Lower lobe of right lung (tissue), 2 donors: ENCODE measurements around the gene MAP3K14. TPM values are rescaled to one million over a fixed set of nuclear protein-coding genes. Genes with fewer than 3 reads are reported as not detected.
"Not testable (repeated sequence)": the region's sequence is repeated elsewhere in the genome, so short reads cannot be mapped to it uniquely, and the experiment has no call there.

ENCODE experiments used
- ATAC-seq, 2 donors: fragments of 200-7000 bp; cut with Tn5 transposase; one replicate each; pipeline ENCODE4 v1.9.1; 2020 to 2022; ENCODE audit warnings: mild to moderate bottlenecking in 2 of 2, moderate library complexity in 2 of 2
- DNase-seq: peaks from one replicate; pipeline ENCODE4 v3.0.0-alpha.2; 2020
- H3K27ac ChIP-seq: fragments of 200-600 bp; one replicate; pipeline ENCODE4 v1.8.0; 2022
- H3K27me3 ChIP-seq: fragments of 200-600 bp; one replicate; pipeline ENCODE4 v1.8.0; 2022; ENCODE audit warnings: low read depth
- H3K36me3 ChIP-seq: fragments of 200-600 bp; one replicate; pipeline ENCODE4 v1.8.0; 2022; ENCODE audit warnings: mild to moderate bottlenecking
- H3K4me1 ChIP-seq: fragments of 200-600 bp; one replicate; pipeline ENCODE4 v1.8.0; 2022
- H3K4me3 ChIP-seq: fragments of 200-600 bp; one replicate; pipeline ENCODE4 v1.8.0; 2022; ENCODE audit warnings: mild to moderate bottlenecking
- H3K9me3 ChIP-seq: fragments of 200-600 bp; one replicate; pipeline ENCODE4 v1.8.0; 2022
- intact Hi-C: fragments of 100-400 bp; cut with DNase I; formaldehyde crosslinking; loops from one replicate; pipeline ENCODE4 v1.11.0; 2022
- total RNA-seq: library from RNA; stranded (reverse); fragmentation: NEBNext Ultra II Directional; extraction: Animal tissue kit (Norgen Biotek cat#: 25700); gene quantifications from one replicate; pipeline ENCODE4 v1.2.1, GENCODE V29; 2021
- TF ChIP-seq, protein P1 (sequence below): fragments of 200-600 bp; IDR thresholded peaks from one replicate; pipeline ENCODE4 v1.8.0; 2022; ENCODE audit warnings: antibody characterized with exemption, mild to moderate bottlenecking
- donor health status: DM: no; HTN: yes; CAD: no; lungs with severe emphysema.

The MAP3K14 gene
- total RNA-seq, 1 donor from 2014 or later = 9.3 TPM

DNA sequence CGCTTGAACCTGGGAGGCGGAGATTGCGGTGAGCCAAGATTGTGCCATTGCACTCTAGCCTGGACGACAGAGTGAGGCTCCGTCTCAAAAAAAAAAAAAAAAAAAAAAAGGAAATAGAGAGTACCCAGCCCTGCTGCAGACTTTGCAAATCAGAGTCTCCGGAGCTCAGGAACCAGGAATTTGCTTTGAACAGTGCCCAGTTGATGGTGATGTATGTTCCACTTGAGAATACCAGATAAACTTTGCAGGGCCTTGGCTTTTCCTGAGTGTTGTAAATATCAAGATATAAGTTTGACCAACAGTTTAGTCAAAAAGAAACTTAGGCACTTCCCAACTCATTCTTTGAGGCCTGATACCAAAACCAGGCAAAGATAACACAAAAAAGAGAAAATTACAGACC lies 30.6 kb upstream of the MAP3K14 start:
- Histone ChIP-seq H3K27me3 (no peaks in the 10 kb centered on the region), H3K9me3 (no peaks in the 10 kb centered on the region), H3K27ac (no peak overlapping the region), H3K4me3 (no peak overlapping the region), H3K4me1 (peaks cover 25% of the 10 kb centered on the region), H3K36me3 (no peaks in the 10 kb centered on the region)
- intact Hi-C loops = no loop called here
- ATAC-seq = no peak
- DNase-seq = no peak
- TF ChIP-seq, protein P1, sequence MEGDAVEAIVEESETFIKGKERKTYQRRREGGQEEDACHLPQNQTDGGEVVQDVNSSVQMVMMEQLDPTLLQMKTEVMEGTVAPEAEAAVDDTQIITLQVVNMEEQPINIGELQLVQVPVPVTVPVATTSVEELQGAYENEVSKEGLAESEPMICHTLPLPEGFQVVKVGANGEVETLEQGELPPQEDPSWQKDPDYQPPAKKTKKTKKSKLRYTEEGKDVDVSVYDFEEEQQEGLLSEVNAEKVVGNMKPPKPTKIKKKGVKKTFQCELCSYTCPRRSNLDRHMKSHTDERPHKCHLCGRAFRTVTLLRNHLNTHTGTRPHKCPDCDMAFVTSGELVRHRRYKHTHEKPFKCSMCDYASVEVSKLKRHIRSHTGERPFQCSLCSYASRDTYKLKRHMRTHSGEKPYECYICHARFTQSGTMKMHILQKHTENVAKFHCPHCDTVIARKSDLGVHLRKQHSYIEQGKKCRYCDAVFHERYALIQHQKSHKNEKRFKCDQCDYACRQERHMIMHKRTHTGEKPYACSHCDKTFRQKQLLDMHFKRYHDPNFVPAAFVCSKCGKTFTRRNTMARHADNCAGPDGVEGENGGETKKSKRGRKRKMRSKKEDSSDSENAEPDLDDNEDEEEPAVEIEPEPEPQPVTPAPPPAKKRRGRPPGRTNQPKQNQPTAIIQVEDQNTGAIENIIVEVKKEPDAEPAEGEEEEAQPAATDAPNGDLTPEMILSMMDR = no peak

DNA sequence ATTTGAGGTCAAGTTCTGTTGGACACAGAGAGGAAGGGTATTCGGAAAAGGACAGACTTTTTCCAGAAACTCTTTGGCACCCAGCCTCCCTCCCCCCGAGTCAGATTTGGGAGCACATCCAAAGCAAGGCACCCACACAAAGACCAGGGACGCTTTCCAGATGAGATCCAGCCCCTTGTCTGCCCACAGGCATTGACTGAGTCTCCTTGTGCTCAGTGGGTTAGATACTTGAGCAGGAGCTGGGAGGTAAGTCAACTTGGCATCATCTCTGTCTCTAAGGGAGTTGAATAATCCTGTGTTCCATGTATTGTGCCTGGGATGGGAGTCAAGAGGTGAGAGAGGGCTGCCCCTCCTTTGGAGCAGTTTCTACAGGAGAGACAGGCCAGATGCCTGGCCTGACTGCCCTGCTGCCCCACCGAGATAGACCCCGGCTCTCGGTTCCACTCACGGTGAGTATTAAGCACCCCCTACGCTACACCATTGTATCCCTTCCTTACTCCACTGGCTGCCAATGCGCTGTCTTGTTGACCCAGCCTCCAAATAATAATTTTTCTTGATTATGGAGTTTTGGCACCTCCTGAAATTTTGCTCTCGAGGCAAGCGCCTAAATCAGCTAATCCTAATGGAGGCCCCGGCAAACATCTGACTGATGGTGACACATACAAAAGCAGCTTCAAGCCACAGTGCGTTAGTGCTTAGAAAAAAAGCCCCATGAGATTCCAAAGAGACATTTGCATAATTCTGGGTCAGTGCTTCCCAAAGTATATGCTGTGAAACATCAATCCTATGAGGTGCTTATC lies 29.6 kb upstream of the MAP3K14 start:
- intact Hi-C loops = no loop called here
- DNase-seq = no peak

DNA sequence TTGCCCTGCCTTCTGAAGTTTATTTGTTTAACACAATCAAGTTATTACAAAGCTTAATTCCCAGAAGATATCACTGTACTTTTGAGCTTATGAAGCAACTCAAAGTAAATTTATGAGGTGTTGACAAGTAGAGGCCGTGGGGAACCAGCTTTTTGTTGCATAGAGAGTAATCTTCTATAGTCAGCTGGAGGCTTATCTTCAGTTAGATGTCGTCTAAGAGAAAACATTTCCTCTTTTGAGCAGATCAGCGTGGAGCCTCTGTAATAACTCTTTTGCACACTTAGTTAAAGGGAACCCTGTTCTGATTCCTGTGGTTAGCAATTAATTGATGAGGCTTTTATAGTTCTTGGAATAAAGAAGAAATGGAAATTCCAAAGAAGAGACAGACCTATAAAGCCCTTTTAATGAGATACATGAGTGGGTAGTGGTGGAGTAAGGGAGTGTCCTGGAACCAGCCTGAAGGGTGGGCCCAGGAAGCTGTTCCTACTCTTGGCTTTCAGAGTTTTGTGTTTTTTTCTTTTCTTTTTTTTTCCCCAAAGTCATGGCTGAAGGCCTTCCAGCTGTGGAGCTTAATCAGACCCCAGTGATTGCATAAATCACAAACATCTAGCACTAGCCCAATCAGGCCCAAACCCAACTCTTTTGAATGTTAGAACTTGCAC lies 28.9 kb upstream of the MAP3K14 start:
- peak overlapping the region; percentile 56 for H3K27ac ChIP-seq
- intact Hi-C loops = no loop called here
- H3K9me3 ChIP-seq = no peaks in the 10 kb centered on the region
- TF ChIP-seq, protein P1 = no peak
- no peaks in the 10 kb centered on the region for H3K27me3 ChIP-seq
- peak; percentile 57 to 68 for ATAC-seq
- no peaks in the 10 kb centered on the region for H3K36me3 ChIP-seq
- H3K4me3 ChIP-seq = no peak overlapping the region
- peaks cover 43% of the 10 kb centered on the region for H3K4me1 ChIP-seq
- DNase-seq = no peak

More for the DNA sequence above, 29.6 kb upstream of the MAP3K14 start:
- H3K27ac ChIP-seq = peak overlapping the region; percentile 59
- H3K36me3 ChIP-seq = no peaks in the 10 kb centered on the region
- H3K4me1 ChIP-seq = peaks cover 36% of the 10 kb centered on the region
- H3K27me3 ChIP-seq = no peaks in the 10 kb centered on the region
- ATAC-seq = peak; percentile 28 to 45
- H3K9me3 ChIP-seq = no peaks in the 10 kb centered on the region
- TF ChIP-seq, protein P1 = no peak
- H3K4me3 ChIP-seq = no peak overlapping the region

DNA sequence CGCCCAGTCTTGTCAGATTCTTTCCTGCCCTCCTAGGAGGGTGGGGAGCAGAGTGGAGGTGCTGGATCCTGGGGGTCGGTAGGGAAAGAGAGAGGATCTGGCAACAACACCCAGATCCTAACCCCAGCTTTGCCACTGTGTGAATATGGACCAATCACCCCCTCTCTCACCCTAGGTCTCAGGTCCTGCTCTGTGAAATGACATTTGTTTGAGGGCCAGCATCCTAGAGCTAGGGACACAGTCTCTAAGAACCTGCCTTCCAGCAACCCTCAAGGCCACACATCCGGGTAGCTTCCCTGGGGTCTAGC lies 28.4 kb upstream of the MAP3K14 start:
- H3K27ac ChIP-seq = peak overlapping the region; percentile 56
- no peaks in the 10 kb centered on the region for H3K9me3 ChIP-seq
- intact Hi-C loops = no loop called here
- H3K4me1 ChIP-seq = peaks cover 44% of the 10 kb centered on the region
- H3K27me3 ChIP-seq = no peaks in the 10 kb centered on the region
- DNase-seq = no peak
- no peaks in the 10 kb centered on the region for H3K36me3 ChIP-seq
- TF ChIP-seq, protein P1 = no peak
- ATAC-seq = peak in 1 of 2 donors; percentile 53
- no peak overlapping the region for H3K4me3 ChIP-seq

DNA sequence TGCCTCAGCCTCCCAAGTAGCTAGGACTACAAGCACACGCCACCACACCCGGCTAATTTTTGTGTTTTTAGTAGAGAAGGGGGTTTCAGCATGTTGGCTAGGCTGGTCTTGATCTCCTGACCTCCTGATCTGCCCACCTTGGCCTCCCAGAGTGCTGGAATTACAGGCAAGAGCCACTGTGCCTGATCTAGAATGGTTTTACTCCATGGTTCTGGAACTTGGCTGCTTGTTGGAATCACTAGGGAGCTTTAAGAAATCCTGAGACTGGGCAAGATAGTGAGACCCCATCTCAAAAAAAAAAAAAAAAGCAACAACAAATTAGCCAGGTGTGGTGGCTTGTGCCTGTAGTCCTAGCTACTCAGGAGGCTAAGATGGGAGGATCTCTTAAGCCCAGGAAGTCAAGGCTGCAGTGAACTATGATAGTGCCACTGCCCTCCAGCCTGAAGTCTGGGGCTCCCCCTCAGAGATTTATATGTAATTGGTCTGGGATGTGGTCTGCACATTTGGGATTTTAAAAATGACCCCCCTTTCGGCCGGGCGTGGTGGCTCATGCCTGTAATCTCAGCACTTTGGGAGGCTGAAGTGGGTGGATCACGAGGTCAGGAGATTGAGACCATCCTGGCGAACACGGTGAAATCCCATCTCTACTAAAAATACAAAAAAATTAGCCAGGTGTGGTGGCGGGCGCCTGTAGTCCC lies 27.3 kb upstream of the MAP3K14 start:
- H3K27me3 ChIP-seq, DNase-seq, H3K27ac ChIP-seq, H3K36me3 ChIP-seq, H3K4me3 ChIP-seq, H3K9me3 ChIP-seq, intact Hi-C loops, ATAC-seq: not testable (repeated sequence)
- H3K4me1 ChIP-seq = peaks cover 47% of the 10 kb centered on the region
